K562 (cell line): ENCODE measurements around the gene MRPL54. TPM values are rescaled to one million over a fixed set of nuclear protein-coding genes. Genes with fewer than 3 reads are reported as not detected.

ENCODE experiments used
- ATAC-seq: fragments of 200-7000 bp; cut with Tn5 transposase; 3 replicates; pipeline ENCODE4 v1.9.1; 2020; ENCODE audit warnings: moderate library complexity
- BruUV-seq: library from RNA; stranded (reverse); fragments of 400-500 nt; replicated peaks from 2 replicates; lab custom pipeline; 2021; lab: Mats Ljungman, UMichigan
- CTCF ChIA-PET: fragments of 300-600 bp; formaldehyde crosslinking; extraction: SDS; loops from one replicate; lab custom pipeline; 2021; ENCODE audit warnings: low intra/inter-chr PET ratio; lab: Yijun Ruan, JAX
- POLR2A ChIA-PET: fragments of 300-600, 350-650 bp; sonication (Branson Sonifier 250); formaldehyde crosslinking; extraction: SDS; loops from one replicate; lab custom pipeline; 2021; ENCODE audit warnings: antibody characterized with exemption, inconsistent platforms; lab: Yijun Ruan, JAX
- DNase-seq, 4 experiments: peaks; one replicate each; pipeline versions ENCODE4 v3.0.0 to v3.0.0-alpha.2; 2011 to 2018; ENCODE audit warnings: low spot score in 3 of 4, mixed read lengths in 3 of 4; ENCODE audit errors: extremely low read depth in 1 of 4
- FAIRE-seq: peaks from 2 replicates; lab custom pipeline; 2011; peaks lifted over from hg19 to GRCh38; lab: Jason Lieb, UNC
- H2AFZ ChIP-seq: 2 replicates; pipeline ENCODE4 v1.6.0; 2011; ENCODE audit warnings: low read depth, low read length, control low read depth, inconsistent platforms
- H3K27ac ChIP-seq: fragments of 200-600 bp; 3 replicates; pipeline ENCODE4 v1.8.0; 2011; ENCODE audit warnings: low read depth, mild to moderate bottlenecking, control low read depth, inconsistent platforms, low read length, moderate library complexity, mixed read lengths; ENCODE audit errors: extremely low read depth
- H3K27me3 ChIP-seq, 2 experiments: fragments of 300-600 bp in 1 of 2; 2 replicates in 1 of 2; 3 replicates in 1 of 2; pipeline versions ENCODE4 v1.6.0 to v1.8.0; 2011; ENCODE audit warnings: inconsistent platforms in 2 of 2, low read length in 2 of 2, mild to moderate bottlenecking in 1 of 2, mixed read lengths in 1 of 2, moderate library complexity in 1 of 2; ENCODE audit not compliant: control insufficient read depth in 2 of 2, insufficient read depth in 2 of 2
- H3K36me3 ChIP-seq: fragments of 300-600 bp; 3 replicates; pipeline ENCODE4 v1.8.0; 2011; ENCODE audit warnings: mild to moderate bottlenecking, low read length, inconsistent platforms; ENCODE audit not compliant: control insufficient read depth, insufficient read depth
- H3K4me1 ChIP-seq, 2 experiments: fragments of 200-600 bp in 1 of 2; replicated peaks in 1 of 2; 2 replicates in 1 of 2; 3 replicates in 1 of 2; pipeline versions ENCODE4 v1.5.1 to v1.8.0; 2011; ENCODE audit warnings: inconsistent platforms in 2 of 2, low read length in 2 of 2, mild to moderate bottlenecking in 1 of 2, mixed read lengths in 1 of 2, moderate library complexity in 1 of 2; ENCODE audit not compliant: control insufficient read depth in 2 of 2, insufficient read depth in 2 of 2
- H3K4me2 ChIP-seq: 2 replicates; pipeline ENCODE4 v1.6.1; 2011; ENCODE audit warnings: low read length, control low read depth, inconsistent platforms, mixed read lengths; ENCODE audit not compliant: insufficient read depth
- H3K4me3 ChIP-seq: fragments of 200-600 bp; sonication (generic), shearing (Covaris generic); 2 replicates; pipeline ENCODE4 v1.5.1; 2016; ENCODE audit warnings: control low read depth, inconsistent platforms
- H3K79me2 ChIP-seq: fragments of 200-600 bp; 3 replicates; pipeline ENCODE4 v1.8.0; 2011; ENCODE audit warnings: low read length, inconsistent platforms; ENCODE audit not compliant: control insufficient read depth, insufficient read depth
- H3K9ac ChIP-seq, 2 experiments: 2 replicates each; pipeline versions ENCODE4 v1.6.0 to v1.6.1; 2011; ENCODE audit warnings: low read depth in 2 of 2, low read length in 2 of 2, control low read depth in 1 of 2, inconsistent platforms in 1 of 2, mild to moderate bottlenecking in 1 of 2, mixed read lengths in 1 of 2; ENCODE audit not compliant: insufficient read depth in 1 of 2
- H3K9me1 ChIP-seq: one replicate; pipeline ENCODE4 v1.6.0; 2011; ENCODE audit warnings: inconsistent platforms, mild to moderate bottlenecking, low read length, moderate library complexity; ENCODE audit not compliant: control insufficient read depth, insufficient read depth
- H3K9me3 ChIP-seq: replicated peaks from 2 replicates; pipeline ENCODE4 v1.5.1; 2011; ENCODE audit warnings: low read depth, low read length, inconsistent platforms; ENCODE audit not compliant: control insufficient read depth, insufficient read depth
- H4K20me1 ChIP-seq: replicated peaks from 2 replicates; pipeline ENCODE4 v1.6.1; 2011; ENCODE audit warnings: low read length, inconsistent platforms, mixed read lengths; ENCODE audit not compliant: control insufficient read depth, insufficient read depth
- BRF1 ChIP-seq: IDR thresholded peaks from 3 replicates; pipeline ENCODE4 v1.6.1; 2011; ENCODE audit warnings: borderline replicate concordance, mild to moderate bottlenecking; ENCODE audit not compliant: insufficient read length; ENCODE audit errors: extremely low read depth
- CBX5 ChIP-seq: IDR thresholded peaks from 2 replicates; pipeline ENCODE4 v1.6.1; 2014; ENCODE audit warnings: low read depth, borderline replicate concordance
- CGGBP1 ChIP-seq: fragments of 250-450 bp; sonication (Bioruptor Pico); IDR thresholded peaks from 2 replicates; pipeline ENCODE4 v1.9.0; 2021; ENCODE audit warnings: mild to moderate bottlenecking
- DEAF1 ChIP-seq: fragments of 450-650 bp; formaldehyde crosslinking; IDR thresholded peaks from 2 replicates; pipeline ENCODE4 v1.4.0; 2020; ENCODE audit warnings: mild to moderate bottlenecking, moderate library complexity
- ELF4 ChIP-seq: fragments of 450-650 bp; formaldehyde crosslinking; IDR thresholded peaks from 2 replicates; pipeline ENCODE4 v1.4.0; 2022; ENCODE audit warnings: missing genetic modification characterization
- ESRRA ChIP-seq: fragments of 450-650 bp; IDR thresholded peaks from 2 replicates; pipeline ENCODE4 v1.6.1; 2014; ENCODE audit warnings: low read depth, mild to moderate bottlenecking, moderate library complexity, borderline replicate concordance
- HDAC3 ChIP-seq: fragments of 450-650 bp; IDR thresholded peaks from 2 replicates; pipeline ENCODE4 v1.6.1; 2018; ENCODE audit warnings: borderline replicate concordance, mild to moderate bottlenecking, moderate library complexity; ENCODE audit not compliant: partially characterized antibody
- IRF2 ChIP-seq: sonication (generic); formaldehyde crosslinking; IDR thresholded peaks from 2 replicates; pipeline ENCODE4 v1.8.1; 2022; ENCODE audit warnings: mild to moderate bottlenecking, missing genetic modification reagents
- KHSRP ChIP-seq: fragments of 450-650 bp; IDR thresholded peaks from 2 replicates; pipeline ENCODE4 v1.6.1; 2017
- LARP7 ChIP-seq: fragments of 450-650 bp; IDR thresholded peaks from 2 replicates; pipeline ENCODE4 v1.6.1; 2016
- NCOA1 ChIP-seq: fragments of 450-650 bp; IDR thresholded peaks from 2 replicates; pipeline ENCODE4 v1.6.1; 2016; ENCODE audit warnings: low read depth
- PHF8 ChIP-seq: fragments of 200-600 bp; sonication (generic); IDR thresholded peaks from 2 replicates; pipeline ENCODE4 v1.6.1; 2012; ENCODE audit warnings: mixed run types, mild to moderate bottlenecking, inconsistent platforms, low read length, moderate library complexity, borderline replicate concordance
- VEZF1 ChIP-seq: fragments of 200-800 bp; sonication (Bioruptor generic); IDR thresholded peaks from 2 replicates; pipeline ENCODE4 v1.6.1; 2017; ENCODE audit warnings: missing genetic modification characterization, missing compliant biosample characterization
- YBX1 ChIP-seq: fragments of 450-650 bp; IDR thresholded peaks from 2 replicates; pipeline ENCODE4 v1.7.1; 2016; ENCODE audit warnings: mild to moderate bottlenecking
- ZBTB8A ChIP-seq: fragments of 450-650 bp; IDR thresholded peaks from 2 replicates; pipeline ENCODE4 v1.6.1; 2018; ENCODE audit warnings: mild to moderate bottlenecking, moderate library complexity; ENCODE audit not compliant: partially characterized antibody
- ZNF780A ChIP-seq: fragments of 250-450 bp; sonication (Bioruptor Pico); IDR thresholded peaks from 2 replicates; pipeline ENCODE4 v1.5.0; 2021; ENCODE audit warnings: mild to moderate bottlenecking
- WGBS: fragments of 100-300 bp; shearing (Covaris generic); methylation state at CpG from one replicate; pipeline ENCODE4 v1.1.6; 2016; ENCODE audit warnings: low coverage, mixed read lengths; ENCODE audit not compliant: insufficient coverage; ENCODE audit errors: missing lambda C conversion rate; 5-methylcytosine and 5-hydroxymethylcytosine counted together
- in situ Hi-C: fragments of 300-500 bp; cut with MboI; formaldehyde crosslinking; loops from 4 replicates; pipeline ENCODE4 v1.15.0; 2018; ENCODE audit warnings: inconsistent platforms, mixed read lengths
- intact Hi-C: fragments of 100-400 bp; cut with micrococcal nuclease; formaldehyde crosslinking; loops from 2 replicates; pipeline ENCODE4 v1.14.2; 2022
- polyA plus RNA-seq, 8 experiments: library from polyadenylated mRNA; depleted of rRNA in 4 of 8; stranded (reverse) in 5 of 8; unstranded in 3 of 8; fragments of >200 nt; fragmentation: Nextera tagmentation in 2 of 8; fragmentation: Illumina TruSeq in 1 of 8; extraction: Ambion mirVana in 2 of 8; extraction: Trizol in 1 of 8; gene quantifications; 2 replicates each; pipeline versions ENCODE4 v1.2.1 to v1.2.3, GENCODE V29; 2011 to 2014; ENCODE audit warnings: inconsistent platforms in 1 of 8, missing spikeins in 1 of 8
- total RNA-seq, 7 experiments: library from RNA; depleted of rRNA in 6 of 7; stranded (reverse); fragments of >200 nt in 6 of 7; fragmentation: Illumina TruSeq in 2 of 7; extraction: Trizol in 2 of 7; gene quantifications; 2 replicates each; pipeline versions ENCODE4 v1.2.1 to v1.2.3, GENCODE V29; 2011 to 2021; ENCODE audit warnings: low replicate concordance in 1 of 7

MRPL54 gene
- total and polyA plus RNA-seq, 9 of the 15 experiments (the other 6 are each of a cell fraction or from before 2014, with no cell fraction given), result 3.5 to 120 (median 56.9) TPM

GRCh38 chr19:3738477-3739220 lies 23.8 kb upstream of the MRPL54 start (continued):
- no peak for TF ChIP-seq IRF2 (CRISPR knock-in tag)
- no peak for TF ChIP-seq ELF4 (CRISPR knock-in tag)
- no peak for TF ChIP-seq BRF1
- no peak for TF ChIP-seq HDAC3
- no peak for TF ChIP-seq LARP7
- TF ChIP-seq VEZF1, result peak; percentile 58; the same call in 1 of the 2 replicates
- TF ChIP-seq YBX1, result no peak
- TF ChIP-seq CBX5, result no peak

GRCh38 chr19:3740431-3740830 lies 22.1 kb upstream of the MRPL54 start:
- 71% methylated on average over 13 of the region's 24 CpGs for WGBS
- Histone ChIP-seq H3K27me3 (peaks cover 0 to 9% of the 10 kb centered on the region in 2 experiments; a peak in 2 of 5 replicates), H3K4me1 (peaks cover 4 to 18% of the 10 kb centered on the region in 2 experiments; a peak in 3 of 5 replicates), H3K79me2 (no peaks in the 10 kb centered on the region), H3K4me2 (no peak overlapping the region), H3K27ac (no peak overlapping the region), H3K36me3 (no peaks in the 10 kb centered on the region), H3K9me3 (0 out of 2 replicates have a peak, but pooled peaks cover 4% of the 10 kb centered on the region), H3K9ac (no peak overlapping the region), H2AFZ (no peak overlapping the region), H3K4me3 (no peak overlapping the region), H4K20me1 (no peaks in the 10 kb centered on the region; the same call in 1 of the 2 replicates), H3K9me1 (no peaks in the 10 kb centered on the region)
- FAIRE-seq (no peak), ATAC-seq (no peak), DNase-seq (no peak)
- ChIA-PET CTCF (no interaction called here), POLR2A (interaction anchor here (0.6 to 0.8 kb wide), 2 partner anchors 23 to 247 kb away, joined by 4 read pairs; no protein-coding TSS in a partner anchor)
- intact Hi-C loops (no loop called here), in situ Hi-C loops (no loop called here)
- no TSS peak for BruUV-seq
- TF ChIP-seq CGGBP1 (CRISPR knock-in tag) (no peak), DEAF1 (CRISPR knock-in tag) (no peak), ESRRA (no peak), KHSRP (no peak), ZBTB8A (no peak), PHF8 (no peak), NCOA1 (no peak), ZNF780A (CRISPR knock-in tag) (no peak)
